ENCODE results near the gene RUSC1.
"Not testable (repeated sequence)": the region's sequence is repeated elsewhere in the genome, so short reads cannot be mapped to it uniquely, and the experiment has no call there.

RUSC1 gene

GRCh38 chr1:155322571-155322952 lies 1.9 kb downstream of the RUSC1 start:
- DNase-seq (ENCODE audit: low read depth in 2 of 2): no peak

- peak; percentile 75 for DNase-seq (ENCODE audit: low read depth in 2 of 2)
These were observed 2.4 kb downstream of the RUSC1 start for GRCh38 chr1:155322953-155323728.

GRCh38 chr1:155323729-155324036 lies 3.0 kb downstream of the RUSC1 start:
- peak; percentile 71 to 75 for DNase-seq (ENCODE audit: low read depth in 2 of 2)

GRCh38 chr1:155324037-155324716 lies 3.5 kb downstream of the RUSC1 start:
- peak; percentile 87 to 91 for DNase-seq (ENCODE audit: low read depth in 2 of 2)

GRCh38 chr1:155324717-155325602 lies 4.3 kb downstream of the RUSC1 start:
- no peak for DNase-seq (ENCODE audit: low read depth in 2 of 2)

GRCh38 chr1:155325603-155325893 lies 4.9 kb downstream of the RUSC1 start:
- no peak for DNase-seq (ENCODE audit: low read depth in 2 of 2)

- no peak for DNase-seq (ENCODE audit: low read depth in 2 of 2)
These were observed 5.4 kb downstream of the RUSC1 start for GRCh38 chr1:155326020-155326526.

- no peak for DNase-seq (ENCODE audit: low read depth in 2 of 2)
These were observed 5.9 kb downstream of the RUSC1 start for GRCh38 chr1:155326631-155327037.

- DNase-seq (ENCODE audit: low read depth in 2 of 2): no peak
These were observed 7.3 kb downstream of the RUSC1 start for GRCh38 chr1:155327981-155328380.

- DNase-seq (ENCODE audit: low read depth in 2 of 2): not testable (repeated sequence)
These were observed 8.2 kb downstream of the RUSC1 start for GRCh38 chr1:155328856-155329255.

- no peak for DNase-seq (ENCODE audit: low read depth in 2 of 2)
These were observed 9.4 kb downstream of the RUSC1 start for GRCh38 chr1:155329980-155330598.

- no peak for DNase-seq (ENCODE audit: low read depth in 2 of 2)
These were observed 14.3 kb downstream of the RUSC1 start for GRCh38 chr1:155334962-155335361.

- DNase-seq (ENCODE audit: low read depth in 2 of 2): no peak
These were observed 18.9 kb downstream of the RUSC1 start for GRCh38 chr1:155339515-155340097.

- DNase-seq (ENCODE audit: low read depth in 2 of 2): no peak
These were observed 22.1 kb downstream of the RUSC1 start for GRCh38 chr1:155342842-155343241.

GRCh38 chr1:155352631-155353030 lies 31.9 kb downstream of the RUSC1 start:
- DNase-seq (ENCODE audit: low read depth in 2 of 2): no peak

- DNase-seq (ENCODE audit: low read depth in 2 of 2): no peak
These were observed 39.4 kb downstream of the RUSC1 start for GRCh38 chr1:155360051-155360450.

- DNase-seq (ENCODE audit: low read depth in 2 of 2): no peak
These were observed 58.5 kb downstream of the RUSC1 start for GRCh38 chr1:155379180-155379579.

- peak; percentile 22 to 39 for DNase-seq (ENCODE audit: low read depth in 2 of 2)
These were observed 59.0 kb downstream of the RUSC1 start for GRCh38 chr1:155379631-155380090.

Measured in fibroblast of skin of left quadriceps (primary cell).